Measurements from ENCODE around the gene GRAMD1A. TPM values are rescaled to one million over a fixed set of nuclear protein-coding genes. Genes with fewer than 3 reads are reported as not detected.

The GRAMD1A gene
- total RNA-seq, 4 donors from 2014 or later: 4.6 to 23.3 (median 8.8) TPM

DNA sequence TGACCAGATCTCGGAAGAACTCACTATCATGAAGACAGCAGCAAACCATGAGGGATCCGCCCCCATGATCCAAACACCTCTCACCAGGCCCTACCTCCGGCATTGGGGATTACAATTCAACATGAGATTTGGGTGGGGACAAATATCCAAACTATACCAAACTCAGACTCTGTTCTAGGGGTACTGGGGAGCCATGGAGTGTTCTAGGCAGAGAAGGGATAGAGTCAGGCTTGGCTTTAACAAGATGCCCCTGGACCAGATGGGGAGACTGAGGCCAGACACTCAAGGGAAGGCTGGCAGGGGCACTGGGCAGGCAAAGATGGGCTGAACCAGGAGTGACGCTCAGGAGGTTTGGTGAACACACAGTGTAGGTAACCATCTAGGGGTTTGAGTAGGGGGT, 18.3 kb downstream of the GRAMD1A start:
- Histone ChIP-seq H3K4me3 (no peak overlapping the region), H3K4me1 (peaks cover 9 to 27% (median 13%) of the 10 kb centered on the region in 3 donors), H3K36me3 (peaks cover 10 to 98% (median 47%) of the 10 kb centered on the region in 3 donors), H3K27me3 (no peaks in the 10 kb centered on the region), H3K27ac (no peak overlapping the region), H3K9me3 (no peaks in the 10 kb centered on the region)
- TF ChIP-seq, protein P1, sequence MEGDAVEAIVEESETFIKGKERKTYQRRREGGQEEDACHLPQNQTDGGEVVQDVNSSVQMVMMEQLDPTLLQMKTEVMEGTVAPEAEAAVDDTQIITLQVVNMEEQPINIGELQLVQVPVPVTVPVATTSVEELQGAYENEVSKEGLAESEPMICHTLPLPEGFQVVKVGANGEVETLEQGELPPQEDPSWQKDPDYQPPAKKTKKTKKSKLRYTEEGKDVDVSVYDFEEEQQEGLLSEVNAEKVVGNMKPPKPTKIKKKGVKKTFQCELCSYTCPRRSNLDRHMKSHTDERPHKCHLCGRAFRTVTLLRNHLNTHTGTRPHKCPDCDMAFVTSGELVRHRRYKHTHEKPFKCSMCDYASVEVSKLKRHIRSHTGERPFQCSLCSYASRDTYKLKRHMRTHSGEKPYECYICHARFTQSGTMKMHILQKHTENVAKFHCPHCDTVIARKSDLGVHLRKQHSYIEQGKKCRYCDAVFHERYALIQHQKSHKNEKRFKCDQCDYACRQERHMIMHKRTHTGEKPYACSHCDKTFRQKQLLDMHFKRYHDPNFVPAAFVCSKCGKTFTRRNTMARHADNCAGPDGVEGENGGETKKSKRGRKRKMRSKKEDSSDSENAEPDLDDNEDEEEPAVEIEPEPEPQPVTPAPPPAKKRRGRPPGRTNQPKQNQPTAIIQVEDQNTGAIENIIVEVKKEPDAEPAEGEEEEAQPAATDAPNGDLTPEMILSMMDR (IDR thresholded peaks at IDR 0.05): no peak
- TF ChIP-seq POLR2A (IDR thresholded peaks at IDR 0.05): no peak
- WGBS, 2 donors: 93 to 96% methylated on average over 3 to 4 of the region's 4 CpGs
- intact Hi-C loops (cut with DNase I): no loop called here
- no peak for DNase-seq

DNA sequence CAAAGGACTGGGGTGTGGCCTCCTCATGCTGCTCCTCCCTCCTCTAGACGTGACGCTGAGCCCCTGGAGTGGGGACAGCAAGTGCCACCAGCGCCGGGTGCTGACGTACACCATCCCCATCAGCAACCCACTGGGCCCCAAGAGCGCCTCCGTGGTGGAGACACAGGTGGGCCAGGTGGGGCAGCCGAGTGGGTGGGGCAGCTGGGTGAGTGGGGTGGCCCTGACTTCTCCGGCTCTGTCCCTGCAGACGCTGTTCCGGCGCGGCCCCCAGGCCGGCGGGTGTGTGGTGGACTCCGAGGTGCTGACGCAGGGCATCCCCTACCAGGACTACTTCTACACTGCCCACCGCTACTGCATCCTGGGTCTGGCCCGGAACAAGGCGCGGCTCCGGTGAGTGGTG, 19.0 kb downstream of the GRAMD1A start:
- WGBS, 2 donors: 43 to 100% methylated on average over 2 of the region's 22 CpGs
- no peak for DNase-seq
- Histone ChIP-seq H3K36me3 (peaks cover 10 to 99% (median 47%) of the 10 kb centered on the region in 3 donors), H3K27me3 (no peaks in the 10 kb centered on the region), H3K27ac (no peak overlapping the region), H3K9me3 (no peaks in the 10 kb centered on the region), H3K4me1 (peaks cover 2 to 19% (median 6%) of the 10 kb centered on the region in 3 donors), H3K4me3 (no peak overlapping the region)
- TF ChIP-seq, protein P1 (IDR thresholded peaks at IDR 0.05): no peak
- TF ChIP-seq POLR2A (IDR thresholded peaks at IDR 0.05): no peak
- intact Hi-C loops (cut with DNase I): no loop called here

DNA sequence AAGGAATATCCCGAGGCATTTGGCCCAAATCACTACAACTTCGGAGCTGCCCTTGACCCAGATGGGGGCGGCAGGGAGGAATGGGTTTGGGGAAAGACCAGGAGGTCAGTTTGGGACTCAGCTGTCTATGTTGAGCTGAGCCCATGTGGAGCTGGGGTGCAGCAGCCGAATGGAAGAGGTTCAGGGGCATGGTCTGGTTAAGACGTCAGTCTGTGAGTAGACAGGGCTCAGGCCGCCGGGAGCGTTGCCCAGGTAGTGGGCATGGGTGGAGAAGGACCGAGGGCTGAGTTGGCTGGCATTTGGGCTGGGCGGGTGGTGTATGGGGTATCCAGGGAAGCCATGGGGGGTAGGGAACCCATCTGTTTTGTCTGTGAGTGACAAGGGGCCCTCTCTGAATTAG, 20.9 kb downstream of the GRAMD1A start:
- 82 to 95% methylated on average over 10 of the region's 10 CpGs for WGBS, 2 donors
- TF ChIP-seq POLR2A (IDR thresholded peaks at IDR 0.05): no peak
- TF ChIP-seq, protein P1 (IDR thresholded peaks at IDR 0.05): no peak
- H3K27ac ChIP-seq: no peak overlapping the region
- no peaks in the 10 kb centered on the region for H3K27me3 ChIP-seq
- H3K9me3 ChIP-seq: no peaks in the 10 kb centered on the region
- DNase-seq: no peak
- no peak overlapping the region for H3K4me3 ChIP-seq
- H3K4me1 ChIP-seq: peaks cover 0 to under 1% (median 0%) of the 10 kb centered on the region in 3 donors
- H3K36me3 ChIP-seq: peaks cover 10 to 99% (median 54%) of the 10 kb centered on the region in 3 donors
- intact Hi-C loops (cut with DNase I): no loop called here

DNA sequence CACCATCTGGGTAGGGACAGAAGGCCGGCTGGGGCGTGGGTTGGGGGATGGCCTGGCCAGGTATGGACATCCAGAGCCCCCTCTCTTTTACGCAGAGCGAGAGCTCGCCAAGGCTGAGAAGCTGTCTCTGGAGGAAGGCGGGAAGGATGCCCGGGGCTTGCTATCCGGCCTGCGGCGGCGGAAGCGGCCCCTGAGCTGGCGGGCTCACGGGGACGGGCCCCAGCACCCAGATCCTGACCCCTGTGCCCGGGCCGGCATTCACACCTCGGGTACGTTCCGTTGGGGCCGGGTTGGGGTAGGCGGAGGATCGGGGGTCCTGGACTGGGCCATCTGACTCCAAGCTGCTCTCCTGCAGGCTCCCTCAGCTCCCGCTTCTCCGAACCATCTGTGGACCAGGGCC, 21.5 kb downstream of the GRAMD1A start:
- WGBS, 2 donors: 87 to 94% methylated on average over 11 to 12 of the region's 25 CpGs
- intact Hi-C loops (cut with DNase I): no loop called here
- no peaks in the 10 kb centered on the region for H3K27me3 ChIP-seq
- H3K27ac ChIP-seq: no peak overlapping the region
- DNase-seq: no peak
- no peaks in the 10 kb centered on the region for H3K4me1 ChIP-seq
- no peaks in the 10 kb centered on the region for H3K9me3 ChIP-seq
- H3K4me3 ChIP-seq: no peak overlapping the region
- H3K36me3 ChIP-seq: peaks cover 10 to 99% (median 52%) of the 10 kb centered on the region in 3 donors
- TF ChIP-seq POLR2A (IDR thresholded peaks at IDR 0.05): no peak
- TF ChIP-seq, protein P1 (IDR thresholded peaks at IDR 0.05): no peak

DNA sequence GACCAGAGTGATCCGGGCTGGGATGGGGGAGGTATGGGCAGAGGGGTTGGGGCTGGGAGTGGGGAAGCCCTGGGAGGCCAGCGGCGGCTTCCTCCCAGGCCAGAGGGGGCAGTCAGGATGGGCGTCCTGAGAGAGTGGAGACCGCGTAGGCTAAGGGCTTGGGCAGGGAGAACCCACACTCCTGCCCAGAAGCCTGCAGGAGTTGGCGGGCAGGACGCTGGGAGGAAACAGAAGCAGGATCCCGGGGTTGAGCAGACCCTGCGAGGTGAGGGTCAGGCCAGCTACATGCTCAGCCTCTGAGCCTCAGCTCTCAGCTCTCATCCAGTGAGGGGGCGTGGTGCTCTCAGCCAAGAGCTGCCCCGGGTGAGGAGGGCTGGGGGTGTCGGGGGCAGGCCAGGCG, 22.3 kb downstream of the GRAMD1A start:
- Histone ChIP-seq H3K36me3 (peaks cover 7 to 100% (median 52%) of the 10 kb centered on the region in 3 donors), H3K4me3 (no peak overlapping the region), H3K27me3 (no peaks in the 10 kb centered on the region), H3K4me1 (no peaks in the 10 kb centered on the region), H3K27ac (peak overlapping the region in 1 of 4 donors; percentile 9), H3K9me3 (no peaks in the 10 kb centered on the region)
- WGBS, 2 donors: 73 to 82% methylated on average over 4 to 6 of the region's 14 CpGs
- no peak for TF ChIP-seq POLR2A (IDR thresholded peaks at IDR 0.05)
- TF ChIP-seq, protein P1 (IDR thresholded peaks at IDR 0.05): no peak
- intact Hi-C loops (cut with DNase I): no loop called here
- no peak for DNase-seq

Data from esophagus squamous epithelium (tissue), 5 donors.